H1 (cell line): ENCODE measurements around the gene CDR2. TPM values are rescaled to one million over a fixed set of nuclear protein-coding genes. Genes with fewer than 3 reads are reported as not detected.

Source experiments
- ATF2 ChIP-seq: IDR thresholded peaks from 2 replicates; pipeline ENCODE4 v1.6.1; 2012; ENCODE audit warnings: low read length, inconsistent platforms
- BRCA1 ChIP-seq: IDR thresholded peaks from 2 replicates; pipeline ENCODE4 v1.6.1; 2012; ENCODE audit warnings: low read depth, low read length, improper control_type of control experiment
- CTBP2 ChIP-seq: IDR thresholded peaks from 2 replicates; pipeline ENCODE4 v1.7.0; 2011; ENCODE audit warnings: borderline replicate concordance, mild to moderate bottlenecking, moderate library complexity, mixed read lengths, low read length; ENCODE audit not compliant: insufficient read depth, insufficient read length
- MAX ChIP-seq: IDR thresholded peaks from 2 replicates; pipeline ENCODE4 v1.6.1; 2012; ENCODE audit warnings: inconsistent platforms
- POLR2A ChIP-seq, 2 experiments: IDR thresholded peaks; 1 replicate in 1 of 2; 2 replicates in 1 of 2; pipeline ENCODE4 v1.6.1; 2011; ENCODE audit warnings: low read depth in 2 of 2, low read length in 2 of 2, mild to moderate bottlenecking in 2 of 2; ENCODE audit errors: control extremely low read depth in 1 of 2
- polyA plus RNA-seq, 7 experiments: library from polyadenylated mRNA; depleted of rRNA in 3 of 7; stranded (reverse) in 5 of 7; unstranded in 2 of 7; fragments of >200 nt in 5 of 7; fragments of 200-250 nt in 2 of 7; gene quantifications; 1 replicate in 5 of 7; 2 replicates in 1 of 7; 4 replicates in 1 of 7; pipeline versions ENCODE4 v1.2.1 to v1.2.3, GENCODE V29; 2011 to 2013; ENCODE audit warnings: missing spikeins in 2 of 7, mixed read lengths in 2 of 7
- total RNA-seq: library from RNA; stranded (reverse); fragmentation: NEBNext Ultra II Directional; extraction: Animal tissue kit (Norgen Biotek cat#: 25700); gene quantifications from 2 replicates; pipeline ENCODE4 v1.2.1, GENCODE V29; 2021

CDR2 gene
- total and polyA plus RNA-seq, 2 of the 8 experiments (the other 6 are each of a cell fraction or from before 2014, with no cell fraction given), result 16.3 to 34.9 TPM

GRCh38 chr16:22320572-22321339 is 53.7 kb downstream of the CDR2 start (continued):
- TF ChIP-seq ATF2, result no peak
- no peak for TF ChIP-seq POLR2A (IDR thresholded peaks at IDR 0.05; ENCODE audit: control extremely low read depth in 1 of 2, low read depth in 2 of 2, low read length in 2 of 2)
- no peak for TF ChIP-seq MAX
- TF ChIP-seq CTBP2, result no peak
- no peak for TF ChIP-seq BRCA1
- TF ChIP-seq, all 59 proteins: peak for 0
